NCI-H1105 (cell line): Measurements from ENCODE around the gene SDF2L1.
"Not testable (repeated sequence)": the region's sequence is repeated elsewhere in the genome, so short reads cannot be mapped to it uniquely, and the experiment has no call there.

ENCODE experiments used
- DNase-seq: peaks from one replicate; lab custom pipeline; 2025; lab: John Stamatoyannopoulos, UW

SDF2L1 gene, protein sequence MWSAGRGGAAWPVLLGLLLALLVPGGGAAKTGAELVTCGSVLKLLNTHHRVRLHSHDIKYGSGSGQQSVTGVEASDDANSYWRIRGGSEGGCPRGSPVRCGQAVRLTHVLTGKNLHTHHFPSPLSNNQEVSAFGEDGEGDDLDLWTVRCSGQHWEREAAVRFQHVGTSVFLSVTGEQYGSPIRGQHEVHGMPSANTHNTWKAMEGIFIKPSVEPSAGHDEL

DNA sequence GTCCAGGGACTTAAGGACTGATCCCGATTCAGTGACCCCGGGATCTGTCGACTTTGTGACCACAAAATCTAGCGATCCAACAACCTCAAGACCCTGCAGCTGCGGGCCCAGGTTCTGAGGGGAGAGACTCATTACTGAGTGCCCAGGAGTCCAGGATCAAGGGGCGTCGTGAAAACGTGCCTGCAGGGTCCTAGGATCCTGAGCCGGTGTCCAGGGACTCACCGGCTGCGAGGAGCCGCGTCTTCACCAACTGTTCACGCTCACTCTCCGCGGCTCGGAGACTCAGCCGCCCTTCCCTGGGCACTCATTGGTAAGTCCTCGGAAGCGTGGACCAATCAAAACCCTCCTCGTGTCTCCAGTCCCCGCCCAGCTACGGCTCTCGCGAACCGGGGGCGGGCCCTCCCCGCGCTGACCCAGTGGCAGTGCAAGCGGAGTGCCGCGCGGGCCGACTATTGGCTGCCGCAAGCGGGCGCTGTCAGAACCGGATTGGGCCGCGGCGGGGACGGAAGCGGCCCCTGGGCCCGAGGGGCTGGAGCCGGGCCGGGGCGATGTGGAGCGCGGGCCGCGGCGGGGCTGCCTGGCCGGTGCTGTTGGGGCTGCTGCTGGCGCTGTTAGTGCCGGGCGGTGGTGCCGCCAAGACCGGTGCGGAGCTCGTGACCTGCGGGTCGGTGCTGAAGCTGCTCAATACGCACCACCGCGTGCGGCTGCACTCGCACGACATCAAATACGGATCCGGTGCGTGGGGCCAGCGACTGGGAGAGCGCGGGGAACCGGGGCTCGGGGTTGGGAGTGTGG lies at the start of gene SDF2L1:
Gene SDF2L1, plus strand, starts transcription at position 514 of the 795 bp plus-strand sequence. Its CDS starts 35 bp downstream, at position 549.
- peak; percentile 95 for DNase-seq

DNA sequence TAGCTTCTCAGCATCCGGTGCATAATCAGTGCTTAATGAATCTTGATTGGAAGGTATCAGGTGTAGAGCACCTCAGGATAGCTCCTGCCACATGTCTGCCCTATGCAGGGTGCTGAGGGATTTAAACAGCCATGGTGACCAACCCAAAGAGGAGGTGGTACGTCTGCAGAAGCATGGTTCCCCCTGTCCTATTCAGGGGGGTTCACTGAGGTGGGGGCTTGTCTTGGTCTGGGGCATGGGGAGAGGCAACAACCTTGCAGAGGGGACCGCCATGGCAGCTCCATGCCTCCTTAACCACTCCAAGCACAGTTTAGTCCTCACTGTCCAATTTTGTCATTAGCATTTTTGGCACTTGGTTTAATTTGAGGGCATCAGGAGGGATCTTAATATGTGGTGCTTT lies 49.7 kb upstream of the SDF2L1 start:
- DNase-seq = no peak

DNA sequence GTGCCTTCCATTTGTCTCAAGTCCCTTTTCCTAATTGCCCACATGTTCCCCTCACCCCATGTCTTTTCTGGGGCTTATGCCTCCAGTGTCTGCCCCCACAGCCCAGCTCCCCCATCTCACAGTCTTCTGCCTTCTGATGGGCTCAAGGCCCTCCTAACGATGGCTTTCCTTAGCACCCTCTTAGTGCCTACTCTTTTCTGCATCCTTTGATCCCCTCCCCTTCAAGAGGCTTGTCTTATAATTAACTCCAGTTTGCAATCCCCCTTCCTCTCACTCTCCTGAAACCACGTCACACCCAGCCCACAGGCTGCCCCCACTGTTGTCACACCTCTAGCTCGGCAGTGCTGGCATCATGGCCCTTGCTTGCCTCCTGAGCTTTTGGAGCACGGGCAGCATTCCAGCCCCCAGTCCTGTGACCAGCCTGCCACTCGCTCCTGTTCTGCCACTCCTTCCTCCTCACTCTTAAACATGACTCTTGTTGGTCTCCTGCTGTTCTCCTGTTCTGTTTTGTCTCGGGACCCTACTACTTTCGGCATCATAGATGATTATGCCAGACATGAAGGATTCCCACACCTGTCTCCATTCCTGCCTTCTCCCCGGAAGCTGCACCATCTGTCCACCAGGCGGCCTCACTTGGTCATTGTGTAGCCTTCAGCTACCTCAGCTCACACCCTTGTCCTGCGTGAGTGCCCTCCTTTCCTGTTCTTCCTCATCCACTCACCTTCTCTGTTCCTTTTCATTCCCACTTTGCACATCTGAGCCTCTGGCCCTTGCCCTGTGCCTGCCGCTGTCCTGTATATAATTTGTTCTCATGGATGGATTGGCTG lies 48.5 kb upstream of the SDF2L1 start:
- DNase-seq = no peak

DNA sequence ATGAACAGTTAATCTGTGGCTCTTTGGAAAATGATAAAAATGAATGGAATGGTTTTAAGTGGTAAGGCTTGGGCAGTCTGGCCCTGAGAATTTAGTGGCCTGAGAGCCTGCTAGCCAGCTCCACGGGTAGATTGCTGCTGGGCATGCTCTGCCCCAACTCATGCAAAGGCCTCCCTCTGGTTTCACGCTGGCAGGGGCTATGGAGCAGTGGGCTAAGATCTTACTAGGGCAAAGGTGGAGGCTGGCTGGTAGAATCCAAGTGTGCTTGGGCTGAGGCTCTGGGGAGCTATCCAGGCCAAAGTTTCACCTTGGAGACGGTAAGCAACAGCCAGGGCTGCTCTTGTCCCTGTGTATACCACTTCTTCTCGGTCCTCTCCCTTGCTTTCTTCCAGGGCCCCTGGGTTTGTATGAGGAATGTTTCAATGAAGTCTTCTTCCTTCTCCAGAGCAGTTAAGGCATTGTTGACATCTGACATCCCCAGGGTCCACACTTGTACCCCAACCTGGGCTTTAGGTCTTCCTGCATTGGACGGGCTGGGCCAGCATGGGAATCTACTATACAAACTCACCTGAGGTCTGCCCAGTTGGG lies 47.1 kb upstream of the SDF2L1 start:
- DNase-seq = no peak

DNA sequence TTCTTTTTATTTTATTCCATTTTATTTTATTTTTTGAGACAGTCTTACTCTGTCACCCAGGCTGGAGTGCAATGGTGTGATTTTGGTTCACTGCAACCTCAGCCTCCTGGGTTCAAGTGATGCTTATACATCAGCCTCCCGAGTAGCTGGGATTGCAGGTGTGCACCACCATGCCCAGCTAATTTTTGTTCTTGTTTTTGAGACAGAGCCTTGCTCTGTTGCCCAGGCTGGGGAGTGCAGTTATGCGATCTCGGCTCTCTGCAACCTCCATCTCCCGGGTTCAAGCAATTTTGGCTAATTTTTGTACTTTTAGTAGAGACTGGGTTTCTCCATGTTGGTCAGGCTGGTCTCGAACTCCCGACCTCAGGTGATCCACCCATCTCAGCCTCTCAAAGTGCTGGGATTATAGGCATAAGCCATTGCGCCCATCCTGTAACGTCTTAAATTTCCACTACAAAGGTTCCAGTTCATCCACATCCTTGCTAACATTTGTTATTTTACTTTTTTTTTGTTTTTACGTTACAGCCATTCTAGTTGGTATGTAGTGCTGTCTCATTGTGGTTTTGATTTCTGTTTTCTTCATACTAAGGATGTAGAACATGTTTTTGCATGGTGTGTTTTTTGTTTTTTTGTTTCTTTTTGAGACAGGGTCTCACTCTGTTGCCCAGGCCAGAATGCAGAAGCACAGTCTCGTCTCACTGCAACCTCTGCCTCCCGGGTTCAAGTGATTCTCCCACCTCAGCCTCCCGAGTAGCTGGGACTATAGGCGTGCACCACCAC lies 45.6 kb upstream of the SDF2L1 start:
- DNase-seq = not testable (repeated sequence)

DNA sequence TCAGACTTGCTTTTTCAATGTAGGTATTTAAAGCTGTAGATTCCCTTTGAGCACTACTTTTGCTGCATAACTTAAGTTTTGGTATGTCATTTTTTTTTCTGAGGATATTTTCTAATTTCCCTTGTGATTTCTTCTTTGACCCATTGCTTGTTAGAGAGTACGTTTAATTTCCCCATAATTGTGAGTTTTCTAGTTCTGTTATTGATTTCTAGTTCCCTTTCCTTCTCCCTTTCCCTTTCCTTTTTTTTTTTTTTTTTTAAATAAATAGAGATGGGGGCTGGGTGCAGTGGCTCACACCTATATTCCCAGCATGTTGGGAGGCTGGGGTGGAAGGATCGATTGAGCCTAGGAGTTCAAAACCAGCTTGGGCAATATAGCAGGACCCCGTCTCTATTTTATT lies 43.8 kb upstream of the SDF2L1 start:
- DNase-seq = no peak

DNA sequence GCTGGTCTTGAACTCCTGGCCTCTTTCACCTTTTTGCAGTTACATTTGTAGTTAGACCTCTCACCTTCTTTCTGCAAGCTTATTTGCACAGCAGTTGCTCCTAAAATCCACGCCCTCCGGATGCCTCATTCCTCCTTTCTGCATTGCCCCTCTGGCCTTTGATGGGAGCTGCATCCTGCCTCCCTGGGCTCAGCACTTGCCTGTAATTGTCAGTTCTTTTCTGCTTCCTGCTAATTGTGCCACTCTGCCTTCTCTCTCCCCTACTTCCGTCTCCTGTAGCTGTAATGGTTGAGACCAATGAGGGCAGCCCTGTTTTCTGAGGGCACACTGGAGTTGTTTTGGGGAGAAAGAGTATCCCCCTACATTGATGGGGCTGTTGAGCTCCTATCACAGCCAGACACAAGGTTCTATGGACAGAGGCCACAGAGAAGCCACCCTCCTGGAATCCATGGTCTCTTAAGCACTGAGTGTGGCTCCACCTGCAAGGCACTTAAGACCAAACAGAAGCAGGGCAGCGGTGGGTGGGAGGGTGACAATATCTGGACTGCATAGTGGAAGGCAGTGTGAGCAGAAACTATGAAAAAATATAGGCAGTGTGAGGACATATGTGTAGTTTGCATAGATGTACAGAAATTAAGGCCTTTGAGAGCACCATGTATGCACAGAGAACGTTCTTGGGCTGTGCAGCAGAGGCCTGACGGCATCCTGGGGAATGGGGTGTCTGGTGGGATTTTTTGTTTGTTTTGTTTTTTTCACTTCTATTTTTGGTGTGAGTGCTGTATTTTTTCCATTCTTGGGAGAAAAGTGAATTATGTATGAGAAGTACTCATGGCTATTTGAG lies 42.8 kb upstream of the SDF2L1 start:
- no peak for DNase-seq

DNA sequence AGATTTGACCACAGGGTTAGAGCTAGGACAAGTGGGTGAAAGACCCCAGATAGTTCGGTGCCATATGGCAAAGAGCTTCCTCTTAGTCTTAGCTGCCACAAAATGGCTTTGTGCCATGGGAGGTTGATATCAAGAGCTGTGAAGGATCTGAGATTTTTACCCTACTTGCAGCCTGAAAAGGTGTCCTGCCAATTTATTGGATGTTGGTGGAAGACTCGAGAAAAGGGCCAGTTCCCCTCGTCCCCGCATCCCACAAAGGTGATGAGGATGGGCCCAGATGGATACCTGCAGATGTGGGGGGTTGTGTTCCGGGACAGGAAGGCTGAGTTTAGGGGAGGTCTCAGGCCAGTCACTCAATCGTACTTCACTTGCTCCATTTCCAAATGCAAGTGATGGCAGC lies 39.5 kb upstream of the SDF2L1 start:
- no peak for DNase-seq

DNA sequence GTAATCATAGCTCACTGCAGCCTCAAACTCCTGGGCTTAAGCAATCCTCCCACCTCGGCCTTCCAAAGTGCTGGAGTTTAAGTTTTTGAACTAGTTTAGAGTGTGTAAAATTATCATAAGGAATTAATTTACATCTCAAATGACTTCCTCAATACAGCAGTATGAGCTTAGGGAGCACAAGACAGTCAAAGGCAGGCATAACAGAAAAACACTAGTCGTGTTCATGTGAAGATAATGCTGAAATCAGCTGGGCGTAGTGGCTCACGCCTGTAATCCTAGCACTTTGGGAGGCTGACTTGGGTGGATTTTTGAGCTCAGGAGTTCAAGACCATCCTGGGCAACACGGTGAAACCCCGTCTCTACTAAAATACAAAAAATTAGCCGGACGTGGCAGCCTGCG lies 38.1 kb upstream of the SDF2L1 start:
- no peak for DNase-seq

DNA sequence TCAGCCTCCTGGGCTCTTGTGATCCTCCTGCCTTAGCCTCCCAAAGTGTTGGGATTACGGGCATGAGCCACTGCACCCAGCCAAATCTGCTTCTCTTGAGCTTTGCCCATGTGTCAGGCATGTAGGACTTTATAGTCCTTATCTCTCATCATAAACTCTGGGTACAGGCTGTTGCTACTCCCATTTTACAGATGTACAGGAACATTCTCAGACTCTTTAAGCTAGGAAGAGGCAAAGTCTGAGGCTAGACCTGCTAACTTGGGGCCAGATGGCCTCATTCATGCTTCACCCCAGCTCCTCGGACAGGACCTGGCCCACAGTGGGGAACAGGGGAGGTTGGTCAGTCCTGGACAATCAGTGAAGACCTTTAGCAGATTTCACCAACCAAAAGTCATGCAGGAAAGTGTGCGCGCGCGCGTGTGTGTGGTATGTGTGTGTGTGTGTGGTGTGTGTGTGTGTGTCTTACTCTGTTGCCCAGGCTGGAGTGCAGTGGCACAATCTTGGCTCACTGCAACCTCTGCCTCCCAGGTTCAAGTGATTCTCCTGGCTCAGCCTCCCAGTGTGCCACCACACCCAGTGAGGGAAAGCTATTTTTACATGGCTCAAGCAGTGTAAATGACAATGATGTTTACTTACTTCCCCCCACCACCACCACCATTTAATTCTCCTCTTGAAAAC lies 36.1 kb upstream of the SDF2L1 start:
- DNase-seq = no peak

DNA sequence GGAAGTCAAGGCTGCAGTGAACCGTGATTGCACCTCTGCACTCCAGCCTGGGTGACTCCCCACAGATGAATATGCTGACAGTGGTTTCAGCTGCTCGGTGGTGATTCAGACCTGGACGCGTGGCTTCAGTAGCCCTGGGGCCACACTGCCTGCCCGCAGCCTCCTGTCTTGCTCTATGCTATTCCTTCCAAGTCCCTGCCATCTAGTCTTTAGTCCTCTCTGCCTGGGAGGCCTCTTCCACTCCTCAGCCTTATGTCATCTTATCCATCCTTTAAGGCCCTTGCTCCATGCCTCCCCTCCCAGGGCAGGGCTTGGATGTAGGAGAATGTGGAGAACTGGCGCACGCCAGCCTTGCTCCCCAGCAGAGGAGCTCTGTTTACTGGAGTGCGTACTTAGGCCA lies 35.3 kb upstream of the SDF2L1 start:
- no peak for DNase-seq

DNA sequence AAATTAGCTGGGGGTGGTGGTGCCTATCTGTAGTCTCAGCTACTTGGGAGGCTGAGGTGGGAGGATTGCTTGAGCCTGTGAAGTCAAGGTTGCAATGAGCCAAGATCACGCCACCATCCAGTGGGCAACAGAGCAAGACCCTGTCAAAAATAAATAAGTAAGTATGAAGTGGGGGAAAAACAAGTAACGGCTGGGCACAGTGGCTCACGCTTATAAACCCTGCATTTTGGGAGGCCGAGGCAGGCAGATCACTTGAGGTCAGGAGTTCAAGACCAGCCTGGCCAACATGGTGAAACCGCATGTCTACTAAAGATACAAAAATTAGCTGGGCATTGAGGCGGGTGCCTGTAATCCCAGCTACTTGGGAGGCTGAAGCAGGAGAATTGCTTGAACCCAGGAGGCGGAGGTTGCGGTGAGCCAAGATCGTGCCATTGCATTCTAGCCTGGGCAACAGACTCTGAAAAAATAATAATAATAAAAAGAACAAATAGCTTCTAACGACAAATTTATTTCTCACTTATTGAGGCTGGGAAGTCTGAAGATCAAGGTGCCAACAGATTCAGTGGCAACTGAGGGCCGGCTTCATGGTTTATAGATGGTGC lies 32.4 kb upstream of the SDF2L1 start:
- not testable (repeated sequence) for DNase-seq

DNA sequence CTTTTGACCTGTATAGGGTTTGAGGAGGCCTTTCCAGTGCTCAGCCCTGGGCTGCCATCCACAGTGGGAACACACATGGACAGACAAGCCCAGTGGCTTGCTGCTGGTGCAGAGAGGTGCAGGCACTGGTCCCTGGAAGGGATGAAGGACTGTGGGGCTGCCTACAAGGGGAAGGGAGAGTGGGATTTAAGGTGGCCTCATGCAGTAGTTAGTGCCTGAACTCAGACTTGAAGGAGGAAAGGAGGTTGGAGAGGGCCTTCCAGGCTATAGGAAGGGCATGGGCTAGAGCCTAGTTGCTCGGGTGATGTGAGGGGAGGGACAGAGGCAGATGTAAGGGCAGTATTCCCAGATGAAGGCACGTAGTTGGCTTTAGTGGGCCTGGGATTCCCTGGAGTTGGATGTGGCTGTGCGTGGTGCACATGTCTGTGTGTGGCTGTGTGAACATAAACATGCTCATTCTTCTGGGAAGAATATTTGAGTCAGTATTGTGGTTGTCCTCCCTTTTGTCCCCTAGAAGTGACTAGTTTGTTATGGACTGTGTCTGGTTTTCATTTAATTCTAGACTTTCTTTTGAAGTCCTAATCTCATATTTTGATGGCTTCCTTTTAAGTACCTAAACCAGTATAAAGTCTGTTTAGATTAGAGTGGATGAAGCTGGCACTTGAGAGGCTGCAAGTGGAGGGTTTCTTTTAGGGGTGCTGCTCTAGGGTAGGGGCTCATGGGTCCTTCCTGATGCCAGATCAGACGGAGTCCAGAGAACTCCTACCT lies 30.7 kb upstream of the SDF2L1 start:
- no peak for DNase-seq

DNA sequence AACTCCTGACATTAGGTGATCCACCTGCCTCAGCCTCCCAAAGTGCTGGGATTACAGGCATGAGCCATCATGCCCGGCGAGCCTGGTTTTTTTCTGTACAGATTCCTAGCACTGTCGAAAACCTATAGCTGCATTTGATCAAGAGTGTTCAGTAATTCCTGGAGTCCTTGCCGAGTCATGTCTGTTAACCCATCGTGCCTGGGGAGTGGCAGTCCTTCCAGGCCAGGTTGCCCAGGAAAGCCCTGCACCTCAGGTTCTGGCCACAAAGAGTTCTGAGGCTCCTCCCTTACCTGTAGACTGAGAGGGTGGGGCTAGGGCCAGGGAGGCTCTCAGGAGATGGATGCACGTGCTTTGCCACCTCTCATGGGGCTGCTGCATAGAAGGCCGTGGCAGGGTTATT lies 29.2 kb upstream of the SDF2L1 start:
- no peak for DNase-seq

DNA sequence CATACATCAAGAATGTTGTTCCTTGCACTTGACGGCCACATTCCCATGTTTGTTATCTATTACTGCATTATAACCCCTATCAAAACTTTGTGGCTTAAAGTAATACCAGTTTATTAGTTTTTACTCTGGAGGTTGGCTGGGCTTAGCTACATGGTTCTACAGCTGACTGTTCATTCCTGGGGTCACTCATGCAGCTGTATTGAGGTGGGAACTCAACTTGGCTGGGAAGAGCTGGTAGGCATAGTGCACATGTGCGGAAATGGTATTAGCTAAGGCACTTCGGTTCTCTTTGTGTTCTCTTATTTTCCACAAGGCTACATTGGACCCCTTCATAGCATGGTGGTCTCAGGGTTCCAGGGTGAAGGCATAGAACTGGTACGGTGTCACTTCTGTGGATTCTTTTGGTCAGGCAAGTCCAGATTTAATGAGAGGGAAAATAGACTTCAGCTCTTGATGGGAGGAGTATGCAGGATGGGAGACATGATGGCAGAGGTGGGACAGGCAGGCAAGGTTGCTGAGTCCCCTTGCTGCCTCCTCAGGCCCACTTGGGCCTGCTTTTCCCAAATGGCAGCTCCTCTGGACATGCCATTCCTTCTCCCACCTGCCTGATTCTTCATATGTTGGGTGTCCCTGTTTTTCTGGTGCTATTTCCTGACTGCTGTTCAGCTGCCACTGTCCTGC lies 28.4 kb upstream of the SDF2L1 start:
- DNase-seq = no peak

DNA sequence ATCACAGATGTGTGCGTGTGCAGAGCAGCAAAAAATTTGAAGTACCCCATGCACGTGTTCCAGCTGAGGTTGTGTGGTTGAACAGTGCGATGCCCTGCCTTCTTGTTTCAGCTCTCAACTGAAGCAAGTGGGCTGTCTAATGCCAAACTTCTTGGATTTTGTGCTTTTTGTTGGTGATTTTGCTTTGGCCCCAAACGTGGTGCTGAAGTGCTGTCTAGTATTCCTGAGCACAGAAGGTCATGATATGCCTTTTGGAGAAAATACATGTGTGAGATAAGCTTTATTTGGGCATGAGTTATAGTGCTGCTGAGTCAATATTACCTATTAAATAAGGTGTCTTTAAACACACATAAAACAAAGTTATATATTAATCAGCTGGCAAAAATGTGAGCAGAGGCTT lies 26.4 kb upstream of the SDF2L1 start:
- DNase-seq = no peak

DNA sequence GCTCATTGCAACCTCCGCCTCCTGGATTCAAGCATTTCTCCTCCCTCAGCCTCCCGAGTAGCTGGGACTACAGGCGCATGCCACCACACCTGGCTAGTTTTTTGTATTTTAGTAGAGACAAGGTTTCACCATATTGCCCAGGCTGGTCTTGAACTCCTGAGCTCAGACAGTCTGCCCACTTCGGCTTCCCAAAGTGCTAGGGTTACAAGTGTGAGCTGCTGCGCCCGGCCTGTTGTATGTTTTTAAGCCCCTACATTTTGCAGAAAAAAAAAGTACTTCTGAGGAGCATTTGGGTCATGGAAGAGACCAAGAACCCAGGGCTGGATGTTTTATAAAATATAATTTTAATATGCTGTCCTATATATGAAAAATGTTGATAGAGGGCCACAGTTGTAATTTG lies 24.8 kb upstream of the SDF2L1 start:
- not testable (repeated sequence) for DNase-seq

DNA sequence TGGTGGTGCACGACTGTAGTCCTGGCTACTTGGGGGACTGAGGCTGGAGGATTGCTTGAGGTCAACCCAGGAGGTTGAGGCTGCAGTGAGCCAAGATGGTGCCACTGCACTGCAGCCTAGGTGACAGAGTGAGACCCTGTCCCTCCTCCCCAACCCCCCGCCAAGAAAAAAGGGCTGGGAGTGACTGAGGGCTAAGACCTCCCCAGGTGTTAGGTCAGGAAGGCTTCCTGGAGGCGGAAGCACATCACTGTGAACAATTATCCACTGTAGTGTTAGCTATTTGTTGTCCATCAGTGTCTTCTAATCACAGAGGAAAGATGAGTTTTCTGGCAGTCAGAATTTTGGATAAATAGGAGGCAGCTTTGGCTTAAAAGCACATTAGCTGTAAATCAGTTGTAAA lies 21.1 kb upstream of the SDF2L1 start:
- DNase-seq = no peak
